ENCODE data around the gene RFX8. TPM values are rescaled to one million over a fixed set of nuclear protein-coding genes. Genes with fewer than 3 reads are reported as not detected.

The RFX8 gene
- total and polyA plus RNA-seq, 9 of the 15 experiments (the other 6 are each of a cell fraction or from before 2014, with no cell fraction given) = not detected

- TF ChIP-seq RERE (CRISPR knock-in tag; IDR thresholded peaks at IDR 0.05; ENCODE audit: borderline replicate concordance) (no peak), SLC30A9 (CRISPR knock-in tag; IDR thresholded peaks at IDR 0.05) (no peak), ETS2 (tag; IDR thresholded peaks at IDR 0.05; ENCODE audit: borderline replicate concordance, poor library complexity, severe bottlenecking) (no peak), SAFB (IDR thresholded peaks at IDR 0.05; ENCODE audit: borderline replicate concordance, low read depth, low read length) (no peak), CHD1 (IDR thresholded peaks at IDR 0.05; ENCODE audit: low read length) (no peak), NR2F6 (CRISPR knock-in tag; IDR thresholded peaks at IDR 0.05) (no peak), ZFP91 (CRISPR knock-in tag; IDR thresholded peaks at IDR 0.05) (no peak), DMBX1 (CRISPR knock-in tag; IDR thresholded peaks at IDR 0.05; ENCODE audit: borderline replicate concordance) (no peak), NRF1 (conservative IDR thresholded peaks at IDR 0.05 in 1 of 2, IDR thresholded peaks at IDR 0.05 in 1 of 2) (no peak), BRF1 (IDR thresholded peaks at IDR 0.05; ENCODE audit: borderline replicate concordance, extremely low read depth, insufficient read length) (no peak), ZNF24 (IDR thresholded peaks at IDR 0.05) (no peak), LCOR (CRISPR knock-in tag; IDR thresholded peaks at IDR 0.05) (no peak), FOSL1 (tag; conservative IDR thresholded peaks at IDR 0.05) (peak; percentile 94)
These were observed 78.6 kb downstream of the RFX8 start (continued) for GRCh38 chr2:101396316-101396717.

All from K562 (cell line).